ENCODE data around the gene GFPT2.

- no peak for TF ChIP-seq CTCF (IDR thresholded peaks at IDR 0.05)
- TF ChIP-seq POLR2A (IDR thresholded peaks at IDR 0.05): no peak
Observed at GRCh38 chr5:180316586-180316985, 36.5 kb downstream of the GFPT2 start.
